HL-60 (cell line): ENCODE results near the gene MSN.

Source experiments
- CTCF ChIP-seq: IDR thresholded peaks from one replicate; pipeline ENCODE4 v1.5.1; 2011; ENCODE audit warnings: low read length, control low read depth, inconsistent platforms; ENCODE audit not compliant: insufficient read depth
- GABPA ChIP-seq: IDR thresholded peaks from 2 replicates; pipeline ENCODE4 v1.6.1; 2012; ENCODE audit warnings: low read depth
- POLR2AphosphoS5 ChIP-seq: IDR thresholded peaks from 2 replicates; pipeline ENCODE4 v1.6.1; 2012; ENCODE audit warnings: low read depth

GRCh38 chrX:65667157-65667502, 324 bp upstream of the MSN start:
- TF ChIP-seq GABPA: no peak
- no peak for TF ChIP-seq CTCF
- no peak for TF ChIP-seq POLR2AphosphoS5
